DND-41 (cell line): ENCODE data around the gene MCC.

ENCODE experiments used
- CTCF ChIP-seq: IDR thresholded peaks from 2 replicates; pipeline ENCODE4 v1.5.1; 2012; ENCODE audit warnings: borderline replicate concordance, low read length, moderate library complexity, mild to moderate bottlenecking; ENCODE audit not compliant: poor library complexity, severe bottlenecking; ENCODE audit errors: extremely low read depth
- EZH2 ChIP-seq: IDR thresholded peaks from 3 replicates; pipeline ENCODE4 v1.6.1; 2012; ENCODE audit warnings: borderline replicate concordance, low read depth, mild to moderate bottlenecking, moderate library complexity, low read length, inconsistent platforms; ENCODE audit not compliant: severe bottlenecking

GRCh38 chr5:113263545-113263944 is 224.7 kb downstream of the MCC start:
- TF ChIP-seq CTCF (no peak), EZH2 (no peak)
